Activated CD4-positive, alpha-beta T cell treated with anti-CD3 and anti-CD28 coated beads, Interleukin-2, amount 10 ng/mL, durations not matched to agents 24 days and 14 days (primary cell): ENCODE results near the gene ANO1. TPM values are rescaled to one million over a fixed set of nuclear protein-coding genes. Genes with fewer than 3 reads are reported as not detected.
"Not testable (repeated sequence)": the region's sequence is repeated elsewhere in the genome, so short reads cannot be mapped to it uniquely, and the experiment has no call there.

Source experiments
- DNase-seq: peaks from one replicate; pipeline ENCODE4 v3.0.0; 2022
- H3K27ac Mint-ChIP-seq: one replicate; pipeline ENCODE4 v1.8.0; 2022; ENCODE audit warnings: mild to moderate bottlenecking, mixed read lengths
- H3K27me3 Mint-ChIP-seq: one replicate; pipeline ENCODE4 v1.8.0; 2022; ENCODE audit warnings: mixed read lengths
- H3K36me3 Mint-ChIP-seq: one replicate; pipeline ENCODE4 v1.8.0; 2022; ENCODE audit warnings: low read depth, mild to moderate bottlenecking, mixed read lengths
- H3K4me1 Mint-ChIP-seq: one replicate; pipeline ENCODE4 v1.8.0; 2021; ENCODE audit warnings: mixed read lengths
- H3K4me3 Mint-ChIP-seq: one replicate; pipeline ENCODE4 v1.8.0; 2022; ENCODE audit warnings: mild to moderate bottlenecking, moderate library complexity, mixed read lengths
- H3K9me3 Mint-ChIP-seq: one replicate; pipeline ENCODE4 v1.8.0; 2021; ENCODE audit warnings: mixed read lengths
- intact Hi-C: fragments of 100-400 bp; cut with micrococcal nuclease; formaldehyde crosslinking; loops from one replicate; pipeline ENCODE4 v1.15.1; 2023
- total RNA-seq: library from RNA; stranded (reverse); gene quantifications from 2 replicates; pipeline ENCODE4 v1.2.3, GENCODE V29; 2022

The ANO1 gene
- total RNA-seq: not detected in 2 replicates

DNA sequence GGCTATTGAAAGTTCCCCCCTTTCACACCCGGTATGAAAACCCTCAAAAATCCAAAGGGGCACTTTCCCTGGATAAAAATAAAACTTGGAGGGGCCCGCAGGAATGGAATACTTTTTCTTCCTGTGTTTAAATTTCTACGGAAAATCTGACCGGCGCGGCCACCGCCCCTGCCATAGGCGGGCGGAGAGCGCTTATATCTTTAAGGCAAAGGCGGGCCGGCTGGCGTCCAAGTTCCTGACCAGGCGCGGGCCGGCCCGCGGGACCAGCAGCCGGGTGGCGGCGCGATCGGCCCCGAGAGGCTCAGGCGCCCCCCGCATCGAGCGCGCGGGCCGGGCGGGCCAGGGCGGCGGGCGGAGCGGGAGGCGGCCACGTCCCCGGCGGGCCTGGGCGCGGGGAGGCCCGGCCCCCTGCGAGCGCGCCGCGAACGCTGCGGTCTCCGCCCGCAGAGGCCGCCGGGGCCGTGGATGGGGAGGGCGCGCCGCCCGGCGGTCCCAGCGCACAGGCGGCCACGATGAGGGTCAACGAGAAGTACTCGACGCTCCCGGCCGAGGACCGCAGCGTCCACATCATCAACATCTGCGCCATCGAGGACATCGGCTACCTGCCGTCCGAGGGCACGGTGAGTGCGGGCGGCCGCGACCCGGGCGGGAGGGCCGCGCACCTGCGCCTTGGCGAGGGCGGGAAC is at the start of gene ANO1:
ANO1 (plus strand) TSS at position 223 of the 686 bp plus-strand sequence; CDS start at position 513, 290 bp downstream.
- Mint-ChIP-seq H3K4me1 (no peaks in the 10 kb centered on the region), H3K27ac (no peak within 1 kb of the TSS), H3K9me3 (no peaks in the 10 kb centered on the region), H3K27me3 (peaks cover 55% of the 10 kb centered on the region), H3K36me3 (no peaks in the 10 kb centered on the region), H3K4me3 (no peak within 1 kb of the TSS)
- no peak for DNase-seq
- intact Hi-C loops: loop anchor here (10.0 kb wide), 1 partner anchor 153 kb away; no protein-coding TSS in a partner anchor

DNA sequence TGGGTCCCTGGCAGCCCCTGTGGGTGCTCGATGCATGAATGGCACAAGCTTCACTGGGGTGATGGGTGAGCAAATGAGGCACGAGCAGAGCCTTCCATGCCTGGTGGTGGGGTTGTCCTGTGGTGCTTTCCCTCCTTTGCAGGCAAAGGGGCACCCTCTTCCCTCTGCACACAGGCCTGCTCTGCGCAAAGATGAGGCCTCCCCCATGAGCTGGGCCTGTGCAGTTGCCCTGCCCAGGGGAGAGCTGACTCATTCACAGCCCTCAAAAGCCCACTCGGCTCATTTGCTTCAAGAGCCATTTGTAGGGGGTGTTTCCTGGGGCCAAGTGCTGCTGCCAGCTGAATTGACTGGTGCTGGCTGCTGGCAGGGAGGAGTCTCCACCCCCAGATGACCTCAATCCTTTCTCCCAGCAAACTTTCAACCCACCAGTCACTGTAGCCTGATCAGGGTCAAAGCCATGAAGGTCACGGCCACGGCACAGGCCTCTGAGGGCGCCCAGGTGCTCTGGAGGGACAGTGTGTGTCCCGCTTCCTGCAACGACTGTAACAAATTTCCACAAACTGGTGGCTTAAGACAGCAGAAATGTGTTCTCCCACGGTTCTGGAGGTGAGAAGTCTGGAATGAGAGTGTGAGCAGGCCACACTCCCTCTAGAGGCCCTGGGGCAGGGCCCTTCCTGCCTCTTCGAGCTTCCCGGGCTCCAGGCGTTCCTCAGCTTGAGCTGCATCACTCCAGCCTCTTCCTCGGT is 48.8 kb upstream of the ANO1 start:
- no peaks in the 10 kb centered on the region for H3K27me3 Mint-ChIP-seq
- H3K36me3 Mint-ChIP-seq: no peaks in the 10 kb centered on the region
- H3K9me3 Mint-ChIP-seq: no peaks in the 10 kb centered on the region
- no peak for DNase-seq
- intact Hi-C loops: no loop called here
- no peak overlapping the region for H3K4me3 Mint-ChIP-seq
- H3K4me1 Mint-ChIP-seq: no peaks in the 10 kb centered on the region
- no peak overlapping the region for H3K27ac Mint-ChIP-seq

DNA sequence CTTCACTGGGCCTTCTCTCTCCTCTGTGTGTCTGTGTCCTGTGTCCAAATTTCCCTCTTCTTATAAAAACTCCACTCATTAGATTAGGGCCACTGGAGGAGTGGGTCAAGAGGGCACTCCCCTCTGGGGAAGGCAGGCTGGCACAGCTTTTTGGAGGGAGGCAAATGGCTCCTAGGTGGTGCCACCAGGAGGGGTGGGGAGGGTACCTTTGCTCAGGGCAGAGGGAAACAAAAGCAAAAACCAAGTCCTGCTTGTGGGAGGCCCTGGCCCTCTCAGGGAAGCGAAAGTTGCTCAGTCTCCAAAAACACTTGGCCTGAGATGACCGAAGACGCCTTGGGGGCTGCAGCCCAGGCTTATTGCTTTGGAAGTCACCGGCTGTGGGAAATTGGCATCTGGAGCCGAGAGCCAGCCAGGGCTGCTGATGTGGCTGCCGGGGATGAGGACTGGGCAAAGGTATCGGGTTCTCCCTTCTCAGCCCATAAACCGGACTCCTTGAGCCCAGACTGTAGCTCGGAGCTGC is 48.2 kb upstream of the ANO1 start:
- intact Hi-C loops: no loop called here
- H3K4me3 Mint-ChIP-seq: no peak overlapping the region
- H3K4me1 Mint-ChIP-seq: no peaks in the 10 kb centered on the region
- H3K36me3 Mint-ChIP-seq: no peaks in the 10 kb centered on the region
- no peaks in the 10 kb centered on the region for H3K9me3 Mint-ChIP-seq
- no peaks in the 10 kb centered on the region for H3K27me3 Mint-ChIP-seq
- no peak for DNase-seq
- no peak overlapping the region for H3K27ac Mint-ChIP-seq

DNA sequence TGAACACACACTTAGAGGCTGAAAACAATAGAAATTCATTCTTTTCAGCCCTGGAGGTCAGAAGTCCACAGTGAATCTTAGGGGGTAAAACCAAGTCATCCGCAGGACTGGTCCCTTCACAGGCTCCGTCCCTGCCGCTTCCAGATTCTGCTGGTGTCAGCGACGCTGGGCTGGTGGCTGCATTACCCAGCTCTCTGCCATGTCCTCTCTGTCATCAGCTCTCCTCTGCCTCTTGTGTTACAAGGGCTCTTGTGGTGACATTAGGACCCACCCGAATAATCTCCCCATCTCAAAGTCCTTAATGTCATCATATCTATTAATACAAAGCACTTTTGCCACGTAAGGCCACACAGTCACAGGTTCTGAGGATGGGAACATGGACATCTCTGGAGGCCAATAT is 47.7 kb upstream of the ANO1 start:
- DNase-seq: no peak
- H3K9me3 Mint-ChIP-seq: no peaks in the 10 kb centered on the region
- no peak overlapping the region for H3K27ac Mint-ChIP-seq
- no peaks in the 10 kb centered on the region for H3K27me3 Mint-ChIP-seq
- no peak overlapping the region for H3K4me3 Mint-ChIP-seq
- H3K36me3 Mint-ChIP-seq: no peaks in the 10 kb centered on the region
- no peaks in the 10 kb centered on the region for H3K4me1 Mint-ChIP-seq
- intact Hi-C loops: no loop called here

DNA sequence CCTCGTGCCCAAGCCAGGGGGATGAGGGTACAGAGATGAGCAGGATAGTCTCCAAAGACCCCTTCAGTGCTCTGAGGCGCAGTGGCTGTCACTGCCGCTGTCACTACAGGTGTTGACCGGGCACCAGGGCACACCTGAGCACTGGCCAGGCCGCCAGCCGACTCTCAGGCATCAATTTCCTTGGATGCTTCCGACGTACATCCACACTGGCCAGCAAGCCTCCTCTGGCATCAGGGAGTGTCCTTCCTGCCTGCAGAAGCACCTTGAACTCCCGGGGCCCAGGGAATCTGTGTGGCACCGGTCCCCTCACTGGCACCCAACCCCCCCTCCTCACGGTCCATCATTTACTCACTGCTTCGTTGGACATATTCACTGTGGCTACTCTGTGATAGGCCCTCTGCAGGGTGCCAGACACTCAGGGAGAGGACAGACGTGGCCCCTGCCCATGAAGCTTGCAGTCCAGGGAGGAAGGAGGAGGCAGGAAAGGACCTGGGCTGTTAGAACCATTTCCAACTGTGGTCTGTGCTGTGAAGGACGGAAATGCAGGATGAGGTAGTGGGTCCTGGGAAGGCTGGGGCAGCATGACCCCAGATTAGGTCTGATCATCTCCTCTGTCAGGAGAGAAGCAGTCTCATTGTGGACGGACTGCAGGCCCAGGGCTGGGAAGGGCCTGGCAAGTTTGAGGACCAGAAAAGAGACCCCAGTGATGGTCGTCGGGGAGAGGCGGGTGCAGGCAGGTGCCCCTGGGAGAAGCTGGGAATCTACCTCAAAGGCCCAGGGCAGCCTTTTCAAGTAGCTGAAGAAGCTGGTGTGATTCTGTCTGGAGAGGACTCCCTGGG is 46.3 kb upstream of the ANO1 start:
- H3K27ac Mint-ChIP-seq: no peak overlapping the region
- no peaks in the 10 kb centered on the region for H3K36me3 Mint-ChIP-seq
- no peaks in the 10 kb centered on the region for H3K27me3 Mint-ChIP-seq
- H3K4me3 Mint-ChIP-seq: no peak overlapping the region
- no peak for DNase-seq
- H3K4me1 Mint-ChIP-seq: no peaks in the 10 kb centered on the region
- no peaks in the 10 kb centered on the region for H3K9me3 Mint-ChIP-seq
- intact Hi-C loops: no loop called here

DNA sequence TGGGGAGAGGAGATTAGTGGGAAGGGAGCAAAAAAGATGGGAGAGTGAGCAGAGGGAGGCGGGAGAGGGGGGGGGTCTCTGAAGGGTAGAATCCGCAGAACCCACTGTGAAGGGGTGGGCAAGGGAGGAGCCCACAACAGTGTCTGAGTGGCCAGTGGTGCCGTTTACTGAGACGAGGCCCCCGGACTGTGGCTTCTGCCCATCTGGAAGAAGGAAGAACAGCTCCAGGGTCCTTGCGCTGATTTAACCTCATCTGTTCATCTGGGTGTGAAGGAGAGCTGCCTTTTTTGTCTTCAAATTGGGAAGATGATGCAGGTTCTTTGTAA is 45.7 kb upstream of the ANO1 start:
- intact Hi-C loops: no loop called here
- no peak for DNase-seq

DNA sequence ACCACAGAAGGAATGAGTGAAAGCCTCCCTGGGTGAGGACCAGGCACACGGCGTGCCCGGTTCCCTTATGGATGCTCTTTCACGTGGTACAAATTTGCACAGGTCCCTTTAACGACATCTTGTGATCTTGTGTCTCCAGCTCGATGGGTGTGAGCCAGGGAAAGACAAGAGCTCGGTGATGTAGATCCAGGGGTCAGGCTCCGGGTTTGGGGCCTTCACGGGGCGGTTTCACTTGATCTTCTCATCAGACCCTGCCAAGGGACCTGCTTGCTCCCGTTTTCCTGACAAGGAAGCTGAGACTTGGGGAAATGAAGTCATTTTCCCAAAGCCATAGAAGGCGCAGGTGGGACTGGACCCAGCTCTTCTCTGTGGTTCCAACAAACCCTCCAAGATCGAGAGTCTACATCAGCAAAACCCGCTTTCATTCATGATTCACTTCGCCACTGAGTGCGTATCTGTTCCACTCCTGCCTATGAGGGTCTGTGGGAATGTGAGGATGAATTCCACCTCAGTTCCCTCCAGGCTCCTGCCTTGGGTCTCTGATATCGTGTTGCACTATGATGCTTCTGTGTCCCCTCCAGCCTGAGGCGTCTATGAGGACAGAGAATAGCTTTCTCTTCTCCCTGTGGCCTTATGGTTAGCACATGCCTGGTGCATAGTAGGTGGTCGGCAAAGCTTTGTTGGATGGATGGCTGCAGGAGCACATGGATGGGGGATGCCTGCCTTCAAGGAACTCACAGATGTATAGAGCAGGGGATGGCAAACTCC is 45.0 kb upstream of the ANO1 start:
- H3K36me3 Mint-ChIP-seq: no peaks in the 10 kb centered on the region
- DNase-seq: no peak
- H3K9me3 Mint-ChIP-seq: peaks cover 4% of the 10 kb centered on the region
- no peaks in the 10 kb centered on the region for H3K27me3 Mint-ChIP-seq
- no peaks in the 10 kb centered on the region for H3K4me1 Mint-ChIP-seq
- H3K4me3 Mint-ChIP-seq: no peak overlapping the region
- intact Hi-C loops: no loop called here
- H3K27ac Mint-ChIP-seq: no peak overlapping the region

More for the DNA sequence above, 45.7 kb upstream of the ANO1 start:
- Mint-ChIP-seq H3K4me1 (no peaks in the 10 kb centered on the region), H3K9me3 (peaks cover 3% of the 10 kb centered on the region), H3K4me3 (no peak overlapping the region), H3K36me3 (no peaks in the 10 kb centered on the region), H3K27ac (no peak overlapping the region), H3K27me3 (no peaks in the 10 kb centered on the region)

DNA sequence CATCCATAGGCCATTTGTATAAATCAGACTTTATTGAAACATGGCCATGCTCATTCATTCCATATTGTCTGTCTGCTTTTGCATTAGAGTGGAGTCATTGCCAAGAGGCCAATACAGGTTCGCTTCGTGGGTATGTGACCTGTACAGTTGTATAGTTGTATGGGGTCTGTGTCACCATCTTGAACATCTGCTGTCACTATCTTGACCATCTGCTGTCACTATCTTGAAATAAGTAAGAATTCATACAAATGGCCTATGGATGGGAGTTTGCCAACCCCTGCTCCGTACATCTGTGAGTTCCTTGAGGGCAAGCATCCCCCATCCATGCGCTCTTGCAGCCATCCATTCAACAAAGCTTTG is 44.4 kb upstream of the ANO1 start:
- intact Hi-C loops: no loop called here
- peaks cover 10% of the 10 kb centered on the region for H3K9me3 Mint-ChIP-seq
- no peak overlapping the region for H3K4me3 Mint-ChIP-seq
- H3K27me3 Mint-ChIP-seq: no peaks in the 10 kb centered on the region
- no peak for DNase-seq
- H3K36me3 Mint-ChIP-seq: no peaks in the 10 kb centered on the region
- H3K27ac Mint-ChIP-seq: no peak overlapping the region
- H3K4me1 Mint-ChIP-seq: no peaks in the 10 kb centered on the region

DNA sequence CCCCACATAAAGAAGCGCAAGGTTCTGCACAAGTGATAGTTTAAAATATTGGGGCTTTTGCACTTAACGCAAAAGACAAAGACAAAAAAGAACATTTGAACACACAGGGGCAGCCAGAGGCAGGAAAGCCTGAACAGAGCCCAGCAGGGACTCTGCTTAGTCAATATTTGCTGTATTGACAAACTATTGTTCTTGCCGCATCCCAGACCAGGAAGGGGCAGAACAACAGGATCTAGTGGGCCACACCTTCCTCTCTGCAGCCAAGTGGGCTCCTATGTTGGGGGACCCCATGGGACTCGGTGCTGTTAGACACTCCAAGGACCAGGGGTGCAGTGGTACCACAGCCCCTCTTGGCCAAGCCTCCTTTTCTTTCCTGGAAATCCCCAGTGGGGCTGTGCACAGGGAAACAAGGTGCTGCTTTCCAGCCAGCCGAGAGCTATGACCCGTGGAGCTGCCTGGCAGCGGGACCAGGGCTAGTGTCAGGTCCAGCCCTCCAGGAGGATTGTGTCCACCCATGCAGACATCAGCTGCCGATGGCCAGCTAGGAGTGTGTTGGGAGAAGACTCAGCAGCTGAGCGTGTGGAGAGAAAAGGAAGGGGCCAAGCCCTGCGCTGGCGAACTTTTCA is 43.3 kb upstream of the ANO1 start:
- DNase-seq: no peak
- H3K27ac Mint-ChIP-seq: no peak overlapping the region
- H3K36me3 Mint-ChIP-seq: no peaks in the 10 kb centered on the region
- H3K9me3 Mint-ChIP-seq: peaks cover 10% of the 10 kb centered on the region
- intact Hi-C loops: no loop called here
- H3K4me1 Mint-ChIP-seq: no peaks in the 10 kb centered on the region
- no peaks in the 10 kb centered on the region for H3K27me3 Mint-ChIP-seq
- no peak overlapping the region for H3K4me3 Mint-ChIP-seq

DNA sequence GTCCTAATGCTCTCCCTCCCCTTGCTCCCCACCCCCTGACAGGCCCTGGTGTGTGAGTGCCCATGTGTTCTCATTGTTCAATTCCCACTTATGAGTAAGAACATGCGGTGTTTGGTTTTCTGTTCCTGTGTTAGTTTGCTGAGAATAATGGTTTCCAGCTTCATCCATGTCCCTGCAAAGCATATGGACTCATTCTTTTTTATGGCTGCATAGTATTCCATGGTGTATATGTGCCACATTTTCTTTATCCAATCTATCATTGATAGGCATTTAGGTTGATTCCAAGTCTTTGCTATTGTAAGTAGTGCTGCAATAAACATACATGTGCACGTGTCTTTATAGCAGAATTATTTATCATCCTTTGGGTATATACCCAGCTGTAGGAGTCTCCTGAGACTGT is 42.5 kb upstream of the ANO1 start:
- H3K4me3 Mint-ChIP-seq, H3K36me3 Mint-ChIP-seq, H3K27me3 Mint-ChIP-seq, DNase-seq, H3K4me1 Mint-ChIP-seq, H3K27ac Mint-ChIP-seq, intact Hi-C loops: not testable (repeated sequence)
- H3K9me3 Mint-ChIP-seq: peaks cover 14% of the 10 kb centered on the region

DNA sequence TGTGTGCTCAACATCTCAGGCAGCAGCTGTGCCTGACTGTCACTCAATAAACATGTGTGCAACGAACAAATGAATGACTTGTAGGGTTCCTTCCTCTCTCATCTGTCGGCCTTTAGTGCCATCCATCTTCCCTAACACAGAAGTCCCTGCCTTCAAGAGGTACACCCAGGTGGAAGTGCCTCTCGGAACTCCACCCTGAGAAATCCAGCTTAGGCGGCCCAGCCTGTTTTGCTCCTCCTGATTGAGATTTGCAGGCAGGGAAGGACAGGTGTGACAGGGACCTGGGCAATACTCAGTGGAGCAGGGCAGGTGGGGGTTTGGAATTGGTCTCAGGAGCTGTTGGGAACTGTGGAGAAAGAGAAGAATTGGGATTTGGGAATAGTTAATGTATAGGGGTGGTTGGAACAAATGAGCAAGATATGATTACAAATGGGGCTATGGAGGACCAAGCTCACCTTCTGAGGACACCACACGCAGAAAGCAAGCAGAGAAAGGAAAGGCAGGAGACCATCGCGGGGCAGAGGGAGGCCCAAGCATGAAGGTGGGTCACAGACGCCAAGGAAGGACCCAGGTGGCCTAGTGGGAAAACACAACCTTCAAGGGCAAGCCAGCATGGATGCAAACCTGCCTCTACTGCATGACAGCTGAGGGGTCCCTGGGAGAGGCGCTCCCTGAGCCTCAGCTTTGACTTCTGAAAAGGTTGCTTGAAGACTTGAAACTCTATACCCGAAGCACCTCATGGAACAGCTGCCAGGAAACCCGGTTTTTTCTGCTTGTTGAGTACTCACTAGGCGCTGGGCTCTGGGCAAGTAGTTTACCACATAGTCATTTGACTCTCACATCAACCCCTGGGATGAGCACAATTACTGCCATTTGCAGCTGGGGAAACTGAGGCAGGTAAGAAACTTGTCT is 40.9 kb upstream of the ANO1 start:
- no peak for DNase-seq
- Mint-ChIP-seq H3K27me3 (peaks cover 2% of the 10 kb centered on the region), H3K36me3 (no peaks in the 10 kb centered on the region), H3K9me3 (peaks cover 16% of the 10 kb centered on the region), H3K4me3 (no peak overlapping the region), H3K4me1 (no peaks in the 10 kb centered on the region), H3K27ac (no peak overlapping the region)
- intact Hi-C loops: no loop called here

DNA sequence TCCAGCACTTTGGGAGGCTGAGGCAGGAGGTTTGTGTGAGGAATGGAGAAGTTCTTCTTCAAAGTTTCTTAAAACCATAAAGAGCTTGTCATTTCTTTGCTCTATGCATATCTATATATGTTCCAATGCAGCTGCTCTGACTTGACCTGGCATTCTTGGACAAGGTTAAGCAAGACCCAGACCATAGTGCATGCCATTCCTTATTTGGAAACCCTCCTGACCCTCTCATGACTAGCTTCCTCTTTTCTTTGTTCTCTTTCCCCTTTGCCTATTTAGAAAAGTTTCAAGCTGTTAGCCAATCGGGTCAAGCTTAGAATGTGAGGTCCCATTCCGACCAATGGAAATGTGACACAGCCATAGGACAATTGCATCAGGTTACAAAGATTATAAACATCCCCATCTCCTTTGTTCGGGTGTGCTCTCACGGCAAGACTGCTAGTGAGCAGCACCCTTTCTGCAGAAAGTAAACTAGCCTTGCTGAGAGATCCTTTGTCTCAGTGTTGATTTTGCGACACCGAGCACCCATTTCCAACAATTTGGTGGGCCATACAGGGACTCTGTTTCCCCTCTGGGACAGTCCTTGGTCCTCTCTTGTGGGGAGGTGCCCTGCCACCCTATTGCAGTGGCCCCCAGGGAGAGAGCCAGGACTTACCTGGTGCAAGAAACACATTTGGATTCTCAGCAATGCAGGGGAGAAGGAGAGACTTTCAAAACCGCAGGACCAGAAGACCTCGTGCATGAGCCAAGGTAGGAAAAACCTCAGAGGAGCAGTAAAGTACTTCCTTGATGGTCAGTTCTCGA is 39.9 kb upstream of the ANO1 start:
- no peaks in the 10 kb centered on the region for H3K36me3 Mint-ChIP-seq
- no peak for DNase-seq
- peaks cover 4% of the 10 kb centered on the region for H3K27me3 Mint-ChIP-seq
- H3K4me1 Mint-ChIP-seq: no peaks in the 10 kb centered on the region
- H3K9me3 Mint-ChIP-seq: peaks cover 23% of the 10 kb centered on the region
- H3K4me3 Mint-ChIP-seq: no peak overlapping the region
- H3K27ac Mint-ChIP-seq: no peak overlapping the region
- intact Hi-C loops: no loop called here
